HG03135 (cell line): ENCODE data around the gene ITGAX.

Experiments
- ATAC-seq: cut with Tn5 transposase; IDR thresholded peaks from one replicate; pipeline ENCODE4 v1.9.1; 2021; ENCODE audit warnings: mild to moderate bottlenecking, moderate library complexity; ENCODE audit not compliant: unreplicated experiment

ITGAX gene

DNA sequence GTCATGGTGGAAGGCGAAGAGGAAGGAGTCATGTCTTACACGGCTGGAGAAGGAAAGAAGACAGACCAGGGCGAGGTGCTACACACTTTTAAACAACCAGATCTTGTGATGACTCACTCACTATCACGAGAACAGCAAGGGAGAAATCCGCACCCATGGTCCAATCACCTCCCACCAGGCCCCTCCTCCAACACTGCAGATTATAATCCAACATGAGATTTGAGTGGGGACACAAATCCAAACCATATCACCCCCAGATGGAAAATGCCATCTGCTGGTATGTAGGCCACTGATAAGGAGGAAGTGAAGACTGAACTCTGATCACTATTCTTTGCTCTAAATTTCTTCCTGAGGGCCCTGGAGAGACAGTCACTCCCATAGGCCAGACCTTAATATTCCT is 7.5 kb upstream of the ITGAX start:
- ATAC-seq = no peak

- no peak for ATAC-seq
These were observed 6.4 kb upstream of the ITGAX start for GRCh38 chr16:31348579-31348978.

DNA sequence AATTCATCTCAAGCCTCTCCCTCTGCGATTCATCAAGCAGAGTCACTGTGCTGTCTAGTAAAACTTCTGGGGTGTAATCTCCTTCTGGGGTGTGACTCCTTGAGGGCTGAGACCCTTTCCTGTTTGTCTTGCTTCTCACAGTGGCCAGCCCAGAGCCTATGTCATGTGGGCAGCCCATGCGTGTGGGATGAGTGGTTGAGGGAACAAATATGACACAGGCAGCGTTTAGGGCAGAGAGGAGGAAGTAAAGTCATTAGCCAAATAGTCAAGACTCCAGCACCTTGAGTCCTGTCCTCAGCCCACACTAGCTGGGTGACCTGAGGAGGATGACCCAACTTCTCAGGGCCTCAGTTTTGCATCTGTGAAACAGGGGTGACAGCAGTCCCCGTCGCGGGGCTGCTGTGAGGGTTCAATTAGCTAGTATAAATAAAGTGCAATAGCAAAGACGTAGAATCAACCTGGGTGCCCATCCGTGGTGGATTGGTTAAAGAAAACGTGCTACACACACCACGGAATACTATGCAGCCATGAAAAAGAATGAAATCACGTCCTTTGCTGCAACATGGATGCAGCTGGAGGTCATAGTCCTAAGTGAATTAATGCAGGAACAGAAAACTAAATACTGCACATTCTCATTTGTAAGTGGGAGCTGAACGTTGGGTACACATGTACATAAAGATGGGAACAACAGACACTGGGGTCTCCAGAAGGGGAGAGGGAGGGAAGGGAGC is 4.5 kb upstream of the ITGAX start:
- ATAC-seq = no peak

- no peak for ATAC-seq
These were observed 3.6 kb upstream of the ITGAX start for GRCh38 chr16:31351246-31351941.

GRCh38 chr16:31351942-31352325 is 3.0 kb upstream of the ITGAX start:
- ATAC-seq = no peak

DNA sequence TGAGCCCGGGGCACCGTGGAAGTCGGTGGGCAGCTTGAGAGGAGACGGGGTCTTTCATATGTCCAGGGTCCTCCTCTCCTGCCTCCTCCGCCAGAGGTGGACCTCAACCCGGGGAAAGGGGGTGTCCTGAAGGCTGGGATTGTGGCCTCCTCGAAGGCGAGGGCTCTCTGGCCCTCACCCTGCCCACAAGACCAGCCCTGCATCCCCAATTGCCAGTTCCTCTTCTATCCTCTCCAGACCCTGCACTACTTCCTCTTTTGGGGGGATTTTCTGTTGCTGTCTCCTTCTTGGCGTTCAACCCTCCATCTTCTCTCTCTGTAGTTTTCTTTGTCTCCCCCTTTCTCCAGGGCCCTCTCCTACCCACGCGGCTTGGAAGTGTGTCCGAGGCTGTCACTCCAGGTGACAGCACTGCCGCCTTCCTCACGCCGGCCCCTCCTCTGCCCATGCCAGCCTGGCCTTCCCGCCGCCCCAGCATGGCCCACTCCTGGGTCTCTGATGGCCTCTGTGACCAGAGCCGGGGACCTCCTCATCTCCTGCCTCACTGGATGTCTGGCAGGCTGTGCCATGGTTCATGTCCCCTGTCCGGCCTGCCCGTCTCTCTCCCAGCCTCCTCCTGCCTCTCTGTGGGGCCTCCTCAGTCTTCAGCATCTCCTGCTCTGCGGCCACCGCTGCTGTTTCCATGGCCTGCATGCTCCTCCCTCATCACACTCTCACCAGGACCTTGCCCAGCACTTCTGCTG is 2.4 kb upstream of the ITGAX start:
- no peak for ATAC-seq

- ATAC-seq = no peak
These were observed 590 bp downstream of the ITGAX start for GRCh38 chr16:31355431-31356100.

DNA sequence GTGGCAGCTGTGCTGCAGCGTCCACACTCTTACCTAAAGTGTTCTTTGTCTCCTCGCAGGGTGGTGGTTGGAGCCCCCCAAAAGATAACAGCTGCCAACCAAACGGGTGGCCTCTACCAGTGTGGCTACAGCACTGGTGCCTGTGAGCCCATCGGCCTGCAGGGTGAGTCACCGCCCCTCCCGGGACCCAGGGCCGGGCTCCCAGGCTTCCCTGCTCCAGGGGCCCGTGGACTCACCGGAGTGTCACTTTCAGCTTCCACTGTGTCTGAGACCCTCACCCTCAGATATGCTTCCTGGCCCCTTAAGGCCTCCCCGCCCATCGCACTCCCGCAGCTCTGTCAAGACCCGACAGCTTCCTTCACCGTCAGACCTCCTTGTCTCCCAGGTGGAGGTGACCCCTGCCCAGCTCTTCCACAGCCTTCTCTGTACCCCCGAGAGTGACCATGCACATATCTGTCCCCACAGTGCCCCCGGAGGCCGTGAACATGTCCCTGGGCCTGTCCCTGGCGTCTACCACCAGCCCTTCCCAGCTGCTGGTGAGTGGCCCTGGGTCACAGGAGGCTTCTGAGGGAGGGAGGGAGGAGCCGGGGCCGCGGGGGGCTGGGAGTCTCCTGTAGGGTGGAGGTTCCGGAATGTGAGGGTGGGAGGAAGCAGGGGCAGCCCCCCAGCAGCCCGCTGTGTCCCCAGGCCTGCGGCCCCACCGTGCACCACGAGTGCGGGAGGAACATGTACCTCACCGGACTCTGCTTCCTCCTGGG is 1.8 kb downstream of the ITGAX start:
- ATAC-seq = no peak

GRCh38 chr16:31357324-31358109 is 2.5 kb downstream of the ITGAX start:
- no peak for ATAC-seq

GRCh38 chr16:31360251-31360650 is 5.3 kb downstream of the ITGAX start:
- no peak for ATAC-seq

DNA sequence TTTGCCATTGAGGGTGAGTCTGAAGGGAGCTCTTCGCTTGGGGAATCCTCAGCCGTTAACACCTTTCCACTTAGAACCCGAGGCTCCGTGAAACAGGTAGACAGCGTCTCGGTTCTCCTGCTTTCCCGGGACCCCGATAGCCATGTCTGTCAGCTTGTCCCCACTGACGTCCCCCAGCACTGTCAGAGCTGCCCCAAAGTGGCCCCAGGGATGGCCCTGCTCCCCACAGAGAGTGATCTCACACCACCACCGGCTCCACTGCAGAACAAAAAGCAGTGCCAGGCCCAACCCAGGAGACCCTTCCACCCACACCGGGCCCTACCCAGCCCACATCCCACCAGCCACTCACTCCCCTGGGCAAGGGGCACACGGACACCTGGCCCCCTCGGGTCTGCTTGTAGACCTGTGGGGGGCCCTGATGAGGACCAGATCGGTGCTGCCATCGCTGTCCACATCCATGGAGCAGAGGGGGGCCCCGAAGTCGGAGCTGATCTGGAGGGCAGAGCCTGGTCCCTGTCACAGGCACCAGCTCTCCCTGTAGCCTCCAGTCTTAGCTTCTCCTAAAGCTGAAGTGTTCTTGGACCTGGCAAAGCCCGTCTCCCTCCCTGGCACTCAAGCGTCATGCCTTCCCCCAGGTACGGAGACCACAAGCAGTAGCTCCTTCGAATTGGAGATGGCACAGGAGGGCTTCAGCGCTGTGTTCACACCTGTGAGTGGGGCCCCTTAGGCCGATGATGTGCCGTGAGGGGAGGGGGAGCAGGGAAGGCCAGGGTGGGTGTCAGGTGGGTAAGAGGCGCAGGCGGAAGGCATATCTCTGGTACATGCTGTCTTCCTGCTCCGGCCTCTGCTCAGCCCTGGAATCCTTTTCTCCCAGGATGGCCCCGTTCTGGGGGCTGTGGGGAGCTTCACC is 6.5 kb downstream of the ITGAX start:
- no peak for ATAC-seq

GRCh38 chr16:31362476-31363405 is 7.8 kb downstream of the ITGAX start:
- ATAC-seq = no peak

DNA sequence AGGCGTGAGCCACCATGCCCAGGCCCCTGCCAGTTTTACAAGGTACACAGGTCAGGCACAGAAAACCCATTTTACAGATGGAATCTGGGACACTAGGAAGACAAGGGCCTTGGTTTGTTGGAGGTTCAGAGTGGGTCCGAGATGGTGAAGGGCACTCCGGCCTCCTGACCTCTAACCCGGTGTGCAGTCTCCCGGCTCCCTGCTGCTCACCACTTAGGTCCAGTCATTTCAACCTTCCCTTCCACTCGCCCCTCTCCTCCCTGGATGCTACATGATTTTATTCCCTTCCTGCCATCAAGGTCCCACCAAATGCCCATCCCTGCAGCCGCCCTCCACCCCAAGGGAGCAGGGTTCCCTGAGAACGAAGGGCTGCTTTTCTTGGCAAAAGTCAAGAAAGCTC is 8.7 kb downstream of the ITGAX start:
- no peak for ATAC-seq

- ATAC-seq = no peak
These were observed 9.4 kb downstream of the ITGAX start for GRCh38 chr16:31364421-31364820.

DNA sequence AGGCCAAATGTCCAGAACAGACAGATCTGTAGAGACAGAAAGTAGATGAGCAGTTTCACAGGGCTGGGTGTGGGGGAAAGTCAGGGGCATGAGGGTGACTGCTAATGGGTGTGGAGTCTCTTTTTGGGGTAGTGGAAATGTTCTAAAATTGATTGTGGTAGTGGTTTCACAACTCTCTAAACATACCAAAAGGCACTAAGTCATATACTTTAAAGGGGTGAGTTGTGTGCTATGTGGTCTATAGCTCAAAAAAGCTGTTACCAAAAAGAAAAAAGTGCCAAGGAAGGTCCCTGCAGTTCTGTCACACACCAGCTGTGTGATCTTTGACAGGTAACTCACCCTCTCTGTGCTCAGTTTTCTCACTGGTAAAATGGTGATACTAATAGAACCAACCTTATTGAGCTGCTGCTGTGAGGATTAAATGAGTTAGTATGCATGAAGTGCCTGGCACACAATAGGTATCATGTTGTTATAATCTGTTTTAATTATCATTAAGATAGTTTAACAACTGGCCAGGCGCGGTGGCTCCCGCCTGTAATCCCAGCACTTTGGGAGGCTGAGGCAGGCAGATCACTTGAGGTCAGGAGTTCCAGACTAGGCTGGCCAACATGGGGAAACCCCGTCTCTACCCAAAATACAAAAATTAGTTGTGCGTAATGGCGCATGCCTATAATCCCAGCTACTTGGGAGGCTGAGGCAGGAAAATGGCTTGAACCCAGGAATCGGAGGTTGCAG is 10.3 kb downstream of the ITGAX start:
- ATAC-seq = no peak

DNA sequence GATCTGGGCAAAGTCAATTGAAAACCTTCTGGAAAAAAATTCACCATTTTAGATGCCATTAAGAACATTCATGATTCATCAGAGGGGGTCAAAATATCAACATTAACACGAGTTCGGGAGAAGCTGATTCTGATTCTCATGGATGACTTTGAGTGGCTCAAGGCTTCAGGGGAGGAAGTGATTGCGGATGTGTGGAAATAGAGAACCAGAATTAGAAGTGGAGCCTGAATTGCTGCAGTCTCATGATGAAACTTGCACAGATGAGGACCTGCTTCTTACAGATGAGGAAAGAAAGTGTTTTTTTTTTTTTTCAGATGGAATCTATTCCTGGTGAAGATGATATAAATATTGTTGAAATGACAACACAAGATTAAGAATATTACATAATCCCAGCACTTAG is 12.9 kb downstream of the ITGAX start:
- ATAC-seq = no peak

- ATAC-seq = no peak
These were observed 16.0 kb downstream of the ITGAX start for GRCh38 chr16:31371008-31371407.
